ENCODE results near the gene FTCDNL1.

FTCDNL1 gene

DNA sequence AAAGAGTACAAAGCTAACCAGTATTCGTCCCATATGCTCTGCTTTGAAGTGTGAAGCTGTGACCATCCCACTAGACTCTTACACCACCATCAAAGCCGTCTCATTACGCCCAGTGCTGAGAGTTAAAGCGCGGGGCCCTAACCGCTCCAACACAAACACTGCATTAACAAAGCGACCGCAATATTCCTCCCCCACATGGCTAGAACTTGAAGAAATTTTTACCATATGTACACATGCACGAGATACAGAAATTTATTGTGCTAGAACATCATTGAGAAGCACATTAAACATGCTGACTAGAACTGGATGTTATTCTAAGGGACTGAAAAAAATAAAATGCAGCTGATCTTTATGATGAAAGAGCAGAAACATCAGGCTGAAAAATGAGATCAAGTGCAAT, 20.5 kb downstream of the FTCDNL1 start:
- TF ChIP-seq TCF12 (IDR thresholded peaks at IDR 0.05; ENCODE audit: low read depth), result no peak
- no peak for TF ChIP-seq EGR1 (IDR thresholded peaks at IDR 0.05)
- TF ChIP-seq CREB1 (IDR thresholded peaks at IDR 0.05; ENCODE audit: low read depth), result no peak
- no peak for TF ChIP-seq TEAD4 (IDR thresholded peaks at IDR 0.05)
- no peak for TF ChIP-seq NFIC (IDR thresholded peaks at IDR 0.05)
- TF ChIP-seq EP300 (IDR thresholded peaks at IDR 0.05; ENCODE audit: borderline replicate concordance), result no peak
- TF ChIP-seq RAD21 (IDR thresholded peaks at IDR 0.05; ENCODE audit: low read depth), result no peak

DNA sequence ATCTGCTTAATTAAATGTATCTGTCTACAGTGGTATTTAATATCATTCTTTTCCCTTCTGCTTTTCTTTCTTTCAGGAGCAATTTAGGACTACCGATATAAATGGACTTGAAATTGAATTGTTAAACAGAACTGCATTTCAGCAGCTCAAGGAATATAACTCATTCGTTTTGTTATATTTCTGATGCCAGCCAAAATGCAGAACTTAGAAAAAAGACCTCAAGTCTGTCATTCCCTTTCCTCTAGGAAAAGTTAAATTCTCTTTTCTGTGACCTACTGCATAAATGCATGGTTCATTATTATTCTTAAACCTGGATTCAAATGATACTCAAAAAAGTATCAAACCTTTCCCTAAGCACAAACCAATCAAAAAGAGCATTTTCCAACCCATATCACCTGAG, 21.4 kb downstream of the FTCDNL1 start:
- TF ChIP-seq NFIC (IDR thresholded peaks at IDR 0.05), result no peak
- no peak for TF ChIP-seq TCF12 (IDR thresholded peaks at IDR 0.05; ENCODE audit: low read depth)
- TF ChIP-seq TEAD4 (IDR thresholded peaks at IDR 0.05), result no peak
- TF ChIP-seq TAF1 (IDR thresholded peaks at IDR 0.05; ENCODE audit: low read depth), result no peak
- no peak for TF ChIP-seq CEBPB (IDR thresholded peaks at IDR 0.05)
- TF ChIP-seq, protein P1, sequence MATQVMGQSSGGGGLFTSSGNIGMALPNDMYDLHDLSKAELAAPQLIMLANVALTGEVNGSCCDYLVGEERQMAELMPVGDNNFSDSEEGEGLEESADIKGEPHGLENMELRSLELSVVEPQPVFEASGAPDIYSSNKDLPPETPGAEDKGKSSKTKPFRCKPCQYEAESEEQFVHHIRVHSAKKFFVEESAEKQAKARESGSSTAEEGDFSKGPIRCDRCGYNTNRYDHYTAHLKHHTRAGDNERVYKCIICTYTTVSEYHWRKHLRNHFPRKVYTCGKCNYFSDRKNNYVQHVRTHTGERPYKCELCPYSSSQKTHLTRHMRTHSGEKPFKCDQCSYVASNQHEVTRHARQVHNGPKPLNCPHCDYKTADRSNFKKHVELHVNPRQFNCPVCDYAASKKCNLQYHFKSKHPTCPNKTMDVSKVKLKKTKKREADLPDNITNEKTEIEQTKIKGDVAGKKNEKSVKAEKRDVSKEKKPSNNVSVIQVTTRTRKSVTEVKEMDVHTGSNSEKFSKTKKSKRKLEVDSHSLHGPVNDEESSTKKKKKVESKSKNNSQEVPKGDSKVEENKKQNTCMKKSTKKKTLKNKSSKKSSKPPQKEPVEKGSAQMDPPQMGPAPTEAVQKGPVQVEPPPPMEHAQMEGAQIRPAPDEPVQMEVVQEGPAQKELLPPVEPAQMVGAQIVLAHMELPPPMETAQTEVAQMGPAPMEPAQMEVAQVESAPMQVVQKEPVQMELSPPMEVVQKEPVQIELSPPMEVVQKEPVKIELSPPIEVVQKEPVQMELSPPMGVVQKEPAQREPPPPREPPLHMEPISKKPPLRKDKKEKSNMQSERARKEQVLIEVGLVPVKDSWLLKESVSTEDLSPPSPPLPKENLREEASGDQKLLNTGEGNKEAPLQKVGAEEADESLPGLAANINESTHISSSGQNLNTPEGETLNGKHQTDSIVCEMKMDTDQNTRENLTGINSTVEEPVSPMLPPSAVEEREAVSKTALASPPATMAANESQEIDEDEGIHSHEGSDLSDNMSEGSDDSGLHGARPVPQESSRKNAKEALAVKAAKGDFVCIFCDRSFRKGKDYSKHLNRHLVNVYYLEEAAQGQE (IDR thresholded peaks at IDR 0.05; ENCODE audit: low read depth), result no peak
- TF ChIP-seq, protein P2, sequence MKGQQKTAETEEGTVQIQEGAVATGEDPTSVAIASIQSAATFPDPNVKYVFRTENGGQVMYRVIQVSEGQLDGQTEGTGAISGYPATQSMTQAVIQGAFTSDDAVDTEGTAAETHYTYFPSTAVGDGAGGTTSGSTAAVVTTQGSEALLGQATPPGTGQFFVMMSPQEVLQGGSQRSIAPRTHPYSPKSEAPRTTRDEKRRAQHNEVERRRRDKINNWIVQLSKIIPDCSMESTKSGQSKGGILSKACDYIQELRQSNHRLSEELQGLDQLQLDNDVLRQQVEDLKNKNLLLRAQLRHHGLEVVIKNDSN (IDR thresholded peaks at IDR 0.05), result no peak
- no peak for TF ChIP-seq ZBTB7A (IDR thresholded peaks at IDR 0.05; ENCODE audit: low read depth)
- no peak for TF ChIP-seq CREB1 (IDR thresholded peaks at IDR 0.05; ENCODE audit: low read depth)
- no peak for TF ChIP-seq RAD21 (IDR thresholded peaks at IDR 0.05; ENCODE audit: low read depth)
- TF ChIP-seq EP300 (IDR thresholded peaks at IDR 0.05; ENCODE audit: borderline replicate concordance), result no peak
- TF ChIP-seq EGR1 (IDR thresholded peaks at IDR 0.05), result no peak
- no peak for TF ChIP-seq YY1 (IDR thresholded peaks at IDR 0.05; ENCODE audit: low read depth)
- TF ChIP-seq FOXM1 (IDR thresholded peaks at IDR 0.05; ENCODE audit: borderline replicate concordance, low read depth), result no peak
- TF ChIP-seq, protein P3, sequence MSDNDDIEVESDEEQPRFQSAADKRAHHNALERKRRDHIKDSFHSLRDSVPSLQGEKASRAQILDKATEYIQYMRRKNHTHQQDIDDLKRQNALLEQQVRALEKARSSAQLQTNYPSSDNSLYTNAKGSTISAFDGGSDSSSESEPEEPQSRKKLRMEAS (IDR thresholded peaks at IDR 0.05), result no peak

DNA sequence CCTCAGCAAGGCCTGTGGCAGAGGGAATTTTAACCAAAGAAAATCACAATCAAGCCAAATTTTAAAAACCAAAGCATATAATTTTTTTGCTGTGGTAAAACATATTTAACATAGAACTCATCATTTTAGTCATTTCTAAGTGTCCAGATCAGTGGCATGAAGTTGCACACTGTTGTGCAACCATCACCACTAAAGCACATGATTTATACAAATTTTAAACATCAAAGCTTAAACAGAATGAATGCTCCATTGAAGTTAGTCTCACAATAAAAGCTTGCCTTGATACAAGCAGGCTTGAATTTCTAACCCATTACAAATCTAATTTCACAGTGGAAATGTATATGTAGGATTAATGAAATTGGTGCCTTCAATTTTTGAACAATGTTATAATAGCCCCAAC, 31.2 kb downstream of the FTCDNL1 start:
- TF ChIP-seq EGR1 (IDR thresholded peaks at IDR 0.05) (no peak), CREB1 (IDR thresholded peaks at IDR 0.05; ENCODE audit: low read depth) (no peak), TCF12 (IDR thresholded peaks at IDR 0.05; ENCODE audit: low read depth) (no peak), YY1 (IDR thresholded peaks at IDR 0.05; ENCODE audit: low read depth) (no peak), EP300 (IDR thresholded peaks at IDR 0.05; ENCODE audit: borderline replicate concordance) (no peak), CEBPB (IDR thresholded peaks at IDR 0.05) (no peak), TEAD4 (IDR thresholded peaks at IDR 0.05) (no peak), ZBTB7A (IDR thresholded peaks at IDR 0.05; ENCODE audit: low read depth) (no peak), NFIC (IDR thresholded peaks at IDR 0.05) (no peak), RAD21 (IDR thresholded peaks at IDR 0.05; ENCODE audit: low read depth) (no peak), FOXM1 (IDR thresholded peaks at IDR 0.05; ENCODE audit: borderline replicate concordance, low read depth) (no peak), TAF1 (IDR thresholded peaks at IDR 0.05; ENCODE audit: low read depth) (no peak)
- TF ChIP-seq, protein P2 (IDR thresholded peaks at IDR 0.05), result no peak
- TF ChIP-seq, protein P1 (IDR thresholded peaks at IDR 0.05; ENCODE audit: low read depth), result no peak
- TF ChIP-seq, protein P3 (IDR thresholded peaks at IDR 0.05), result no peak

DNA sequence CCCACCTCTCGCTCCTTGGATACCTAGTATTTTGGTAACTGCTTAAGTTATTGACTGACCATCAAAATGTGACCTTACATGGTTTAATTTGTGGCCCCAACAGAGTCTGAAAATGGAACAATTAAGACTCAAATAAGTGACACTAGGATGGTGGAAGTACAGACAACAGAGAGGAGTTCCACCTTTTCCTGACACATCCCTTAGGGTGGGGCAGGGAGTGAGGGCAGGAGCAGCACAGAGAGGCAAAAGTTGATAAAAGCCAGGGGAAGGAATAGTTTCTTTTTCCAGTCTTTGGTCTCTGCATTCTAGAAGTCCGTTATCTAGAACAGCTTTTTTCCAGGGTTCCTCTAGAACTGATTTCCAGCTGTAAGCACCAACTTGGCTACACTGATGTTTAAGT, 32.2 kb downstream of the FTCDNL1 start:
- TF ChIP-seq YY1 (IDR thresholded peaks at IDR 0.05; ENCODE audit: low read depth) (no peak), EGR1 (IDR thresholded peaks at IDR 0.05) (no peak), CEBPB (IDR thresholded peaks at IDR 0.05) (no peak), TEAD4 (IDR thresholded peaks at IDR 0.05) (no peak), TCF12 (IDR thresholded peaks at IDR 0.05; ENCODE audit: low read depth) (no peak)
- TF ChIP-seq, protein P2 (IDR thresholded peaks at IDR 0.05), result no peak
- TF ChIP-seq, protein P3 (IDR thresholded peaks at IDR 0.05), result no peak
- TF ChIP-seq, protein P1 (IDR thresholded peaks at IDR 0.05; ENCODE audit: low read depth), result no peak

Measured in Ishikawa (cell line).